Psoas muscle (tissue), 8 donors: ENCODE data around the gene SH3D19. TPM values are rescaled to one million over a fixed set of nuclear protein-coding genes. Genes with fewer than 3 reads are reported as not detected.
"Not testable (repeated sequence)": the region's sequence is repeated elsewhere in the genome, so short reads cannot be mapped to it uniquely, and the experiment has no call there.

Experiments used
- ATAC-seq, 4 donors: fragments of 200-7000 bp; cut with Tn5 transposase; one replicate each; pipeline ENCODE4 v1.9.1; 2020; ENCODE audit warnings: moderate library complexity in 3 of 4, mild to moderate bottlenecking in 2 of 4
- DNase-seq, 2 donors: peaks; one replicate each; pipeline ENCODE4 v3.0.0-alpha.2; 2020
- H3K27ac ChIP-seq: fragments of 200-600 bp; one replicate; pipeline ENCODE4 v1.8.0; 2022
- H3K27me3 ChIP-seq, 3 donors: fragments of 200-600 bp in 1 of 3; one replicate each; pipeline versions ENCODE4 v1.6.1 to v1.8.0; 2013 to 2022; ENCODE audit warnings: low read length in 2 of 3, mild to moderate bottlenecking in 2 of 3, moderate library complexity in 1 of 3; ENCODE audit not compliant: insufficient read depth in 3 of 3
- H3K36me3 ChIP-seq, 2 donors: fragments of 200-600 bp in 1 of 2; one replicate each; pipeline versions ENCODE4 v1.6.1 to v1.8.0; 2013 to 2022; ENCODE audit warnings: low read depth in 1 of 2, mild to moderate bottlenecking in 1 of 2, moderate library complexity in 1 of 2; ENCODE audit not compliant: insufficient read depth in 1 of 2
- H3K4me1 ChIP-seq: fragments of 200-600 bp; one replicate; pipeline ENCODE4 v1.8.0; 2022
- H3K4me3 ChIP-seq: fragments of 200-600 bp; one replicate; pipeline ENCODE4 v1.8.0; 2022; ENCODE audit warnings: mild to moderate bottlenecking
- H3K9me3 ChIP-seq: fragments of 200-600 bp; one replicate; pipeline ENCODE4 v1.8.0; 2022
- WGBS, 3 donors: extraction: QIAGEN DNeasy Blood & Tissue Kit; methylation state at CpG; one replicate each; pipeline versions ENCODE4 v1.1.6 to v1.1.7; 2013; 5-methylcytosine and 5-hydroxymethylcytosine counted together
- intact Hi-C, 2 donors: fragments of 100-400 bp; cut with DNase I; formaldehyde crosslinking; loops; one replicate each; pipeline versions ENCODE4 v1.11.0 to v1.14.2; 2022
- polyA plus RNA-seq, 3 donors: library from polyadenylated mRNA; stranded (reverse); fragments of 200-250 nt; gene quantifications; one replicate each; pipeline ENCODE4 v1.2.3, GENCODE V29; 2013
- total RNA-seq, 4 donors: library from RNA; stranded (reverse); fragmentation: NEBNext Ultra II Directional in 2 of 4; extraction: Animal tissue kit (Norgen Biotek cat#: 25700) in 2 of 4; gene quantifications; one replicate each; pipeline versions ENCODE4 v1.2.1 to v1.2.4, GENCODE V29; 2021 to 2023
- TF ChIP-seq, protein P1 (sequence below): fragments of 200-600 bp; IDR thresholded peaks from one replicate; pipeline ENCODE4 v1.8.0; 2022; ENCODE audit warnings: antibody characterized with exemption
- donor health status: healthy with polysubstance abuse.
- donor health status: DM: no; HTN: no; CAD: no; lungs with moderate emphysema.
- donor health status: Bipolar disorder and iron deficiency.
- donor health status: healthy.
- donor health status: DM: yes; HTN: yes; CAD: no.
- donor health status: DM: no; HTN: no; CAD: no.
- donor health status: DM: no; HTN: no; CAD: no.
- donor health status: DM: yes; HTN: yes; CAD: no.

SH3D19 gene
- total and polyA plus RNA-seq, 7 donors, result 7.0 to 59.0 (median 26.9) TPM

GRCh38 chr4:151238477-151238876 is 86.9 kb downstream of the SH3D19 start:
- Histone ChIP-seq H3K36me3 (no peaks in the 10 kb centered on the region), H3K9me3 (no peaks in the 10 kb centered on the region), H3K27me3 (no peaks in the 10 kb centered on the region), H3K4me1 (no peaks in the 10 kb centered on the region), H3K4me3 (no peak overlapping the region), H3K27ac (no peak overlapping the region)
- intact Hi-C loops, result no loop called here
- TF ChIP-seq, protein P1, sequence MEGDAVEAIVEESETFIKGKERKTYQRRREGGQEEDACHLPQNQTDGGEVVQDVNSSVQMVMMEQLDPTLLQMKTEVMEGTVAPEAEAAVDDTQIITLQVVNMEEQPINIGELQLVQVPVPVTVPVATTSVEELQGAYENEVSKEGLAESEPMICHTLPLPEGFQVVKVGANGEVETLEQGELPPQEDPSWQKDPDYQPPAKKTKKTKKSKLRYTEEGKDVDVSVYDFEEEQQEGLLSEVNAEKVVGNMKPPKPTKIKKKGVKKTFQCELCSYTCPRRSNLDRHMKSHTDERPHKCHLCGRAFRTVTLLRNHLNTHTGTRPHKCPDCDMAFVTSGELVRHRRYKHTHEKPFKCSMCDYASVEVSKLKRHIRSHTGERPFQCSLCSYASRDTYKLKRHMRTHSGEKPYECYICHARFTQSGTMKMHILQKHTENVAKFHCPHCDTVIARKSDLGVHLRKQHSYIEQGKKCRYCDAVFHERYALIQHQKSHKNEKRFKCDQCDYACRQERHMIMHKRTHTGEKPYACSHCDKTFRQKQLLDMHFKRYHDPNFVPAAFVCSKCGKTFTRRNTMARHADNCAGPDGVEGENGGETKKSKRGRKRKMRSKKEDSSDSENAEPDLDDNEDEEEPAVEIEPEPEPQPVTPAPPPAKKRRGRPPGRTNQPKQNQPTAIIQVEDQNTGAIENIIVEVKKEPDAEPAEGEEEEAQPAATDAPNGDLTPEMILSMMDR, result no peak
- WGBS, 3 donors, result 39 to 59% (median 40%) methylated on average over 3 of the region's 3 CpGs
- DNase-seq (no peak), ATAC-seq (no peak)

GRCh38 chr4:151236036-151236435 is 89.4 kb downstream of the SH3D19 start:
- intact Hi-C loops, result no loop called here
- Histone ChIP-seq H3K36me3 (no peaks in the 10 kb centered on the region), H3K4me1 (no peaks in the 10 kb centered on the region), H3K27me3 (no peaks in the 10 kb centered on the region), H3K27ac (no peak overlapping the region), H3K9me3 (no peaks in the 10 kb centered on the region), H3K4me3 (no peak overlapping the region)
- DNase-seq (no peak), ATAC-seq (no peak)
- WGBS, 3 donors, result 97% methylated on average over 18 to 27 of the region's 27 CpGs
- TF ChIP-seq, protein P1, result no peak

DNA sequence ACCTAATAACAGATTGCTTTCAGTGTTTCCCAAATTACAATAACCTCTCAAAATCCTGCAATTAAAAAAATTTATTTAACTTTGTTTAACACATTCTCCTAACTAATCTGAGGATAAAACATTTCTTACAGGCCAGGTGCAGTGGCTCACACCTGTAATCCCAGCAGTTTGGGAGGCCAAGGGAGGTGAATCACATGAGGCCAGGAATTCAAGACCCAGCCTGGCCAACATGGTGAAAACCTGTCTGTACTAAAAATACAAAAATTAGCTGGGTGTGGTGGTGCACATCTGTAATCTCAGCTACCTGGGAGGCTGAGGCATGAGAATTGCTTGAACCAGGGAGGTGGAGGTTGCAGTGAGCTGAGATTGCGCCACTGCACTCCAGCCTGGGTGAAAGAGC is 90.0 kb downstream of the SH3D19 start:
- H3K27me3 ChIP-seq, H3K9me3 ChIP-seq, ATAC-seq, H3K36me3 ChIP-seq, H3K27ac ChIP-seq, DNase-seq, H3K4me3 ChIP-seq, H3K4me1 ChIP-seq, intact Hi-C loops: not testable (repeated sequence)
- WGBS, 3 donors, result 95 to 100% (median 98%) methylated on average over 1 of the region's 1 CpG

DNA sequence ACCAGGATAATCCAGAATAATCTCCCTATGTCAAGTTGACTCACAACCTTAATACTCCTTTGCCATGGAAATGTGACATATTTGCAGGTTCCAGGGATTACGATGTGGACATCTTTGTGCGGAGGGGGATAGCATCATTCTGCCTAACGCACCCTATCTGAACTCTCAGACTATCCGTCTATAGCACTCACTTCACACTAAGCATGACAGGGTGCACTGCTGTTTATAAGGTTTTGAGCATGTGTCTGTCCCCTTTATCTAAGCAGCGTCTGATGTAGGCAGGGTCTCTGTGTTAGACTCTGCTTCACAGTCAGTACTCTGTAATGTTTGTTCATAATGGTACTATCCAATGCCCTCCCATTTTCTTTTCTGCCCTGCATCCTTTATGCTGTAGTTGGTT is 91.8 kb downstream of the SH3D19 start:
- TF ChIP-seq, protein P1, result no peak
- Histone ChIP-seq H3K4me3 (no peak overlapping the region), H3K4me1 (no peaks in the 10 kb centered on the region), H3K27me3 (no peaks in the 10 kb centered on the region), H3K27ac (no peak overlapping the region), H3K9me3 (no peaks in the 10 kb centered on the region), H3K36me3 (no peaks in the 10 kb centered on the region)
- intact Hi-C loops, result no loop called here
- whole genome bisulfite sequencing, 3 donors, result 92 to 95% (median 95%) methylated on average over 5 of the region's 5 CpGs
- no peak for DNase-seq
- ATAC-seq, result no peak

DNA sequence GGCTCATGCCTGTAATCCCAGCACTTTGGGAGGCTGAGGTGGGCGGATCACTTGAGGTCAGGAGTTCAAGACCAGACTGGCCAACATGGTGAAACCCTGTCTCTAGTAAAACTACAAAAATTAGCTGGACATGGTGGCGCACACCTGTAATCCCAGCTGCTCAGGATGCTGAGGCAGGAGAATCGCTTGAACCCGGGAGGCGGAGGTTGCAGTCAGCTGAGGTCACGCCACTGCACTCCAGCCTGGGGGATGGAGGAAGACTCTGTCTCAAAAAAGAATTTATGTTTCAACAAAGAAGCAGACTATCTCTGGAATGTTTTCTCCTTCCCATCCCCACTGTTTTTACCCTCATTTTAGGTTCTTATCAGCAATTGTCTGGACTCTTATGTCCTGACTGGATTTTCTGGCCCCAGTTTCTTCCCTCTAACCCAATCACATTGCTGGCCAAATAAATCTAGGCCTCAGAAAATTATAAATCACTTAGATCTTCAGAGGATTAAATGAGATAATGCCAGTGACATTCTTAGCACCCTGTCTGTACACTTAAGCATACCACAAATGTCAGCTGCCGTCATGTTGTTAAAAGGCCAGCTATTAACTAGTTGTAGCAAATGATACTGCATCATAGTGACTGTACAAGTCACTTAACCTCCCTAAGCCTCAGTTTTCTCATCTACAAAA is 93.3 kb downstream of the SH3D19 start:
- WGBS, 3 donors, result 75 to 79% (median 75%) methylated on average over 7 of the region's 7 CpGs
- Histone ChIP-seq H3K27ac (no peak overlapping the region), H3K27me3 (no peaks in the 10 kb centered on the region), H3K4me3 (no peak overlapping the region), H3K36me3 (no peaks in the 10 kb centered on the region), H3K4me1 (no peaks in the 10 kb centered on the region), H3K9me3 (no peaks in the 10 kb centered on the region)
- ATAC-seq (peak in 2 of 4 donors; percentile 58 to 78), DNase-seq (no peak)
- intact Hi-C loops, result no loop called here
- TF ChIP-seq, protein P1, result no peak
